BE2C (cell line): ENCODE measurements around the gene HOXC9.

Source experiments
- DNase-seq: peaks from one replicate; pipeline ENCODE4 v3.0.0-alpha.2; 2020
- H3K27me3 ChIP-seq: fragments of 250-450 bp; sonication (Bioruptor Pico); 2 replicates; pipeline ENCODE4 v1.5.1; 2020; ENCODE audit warnings: mild to moderate bottlenecking
- H3K36me3 ChIP-seq: fragments of 250-450 bp; sonication (Bioruptor Pico); 2 replicates; pipeline ENCODE4 v1.5.1; 2020; ENCODE audit warnings: mild to moderate bottlenecking
- H3K4me1 ChIP-seq: fragments of 250-450 bp; sonication (Bioruptor Pico); 2 replicates; pipeline ENCODE4 v1.5.1; 2020
- H3K4me3 ChIP-seq: 2 replicates; pipeline ENCODE4 v1.5.1; 2011; ENCODE audit warnings: low read depth, low read length
- H3K9me3 ChIP-seq: fragments of 250-450 bp; sonication (Bioruptor Pico); 2 replicates; pipeline ENCODE4 v1.5.1; 2020
- CTCF ChIP-seq: IDR thresholded peaks from 2 replicates; pipeline ENCODE4 v1.5.1; 2012; ENCODE audit warnings: mild to moderate bottlenecking, low read depth, low read length

HOXC9 gene

GRCh38 chr12:53982648-53983567 is 17.1 kb upstream of the HOXC9 start:
- DNase-seq = no peak
- Histone ChIP-seq H3K36me3 (no peaks in the 10 kb centered on the region), H3K4me3 (no peak overlapping the region), H3K9me3 (no peaks in the 10 kb centered on the region), H3K4me1 (no peaks in the 10 kb centered on the region), H3K27me3 (peaks cover 21% of the 10 kb centered on the region)
- no peak for TF ChIP-seq CTCF

- no peak for TF ChIP-seq CTCF
- Histone ChIP-seq H3K4me3 (no peak overlapping the region), H3K4me1 (peaks cover 2% of the 10 kb centered on the region), H3K9me3 (no peaks in the 10 kb centered on the region), H3K27me3 (peaks cover 21% of the 10 kb centered on the region), H3K36me3 (no peaks in the 10 kb centered on the region)
- DNase-seq = no peak
Measured at GRCh38 chr12:53983568-53983949, 16.4 kb upstream of the HOXC9 start.

DNA sequence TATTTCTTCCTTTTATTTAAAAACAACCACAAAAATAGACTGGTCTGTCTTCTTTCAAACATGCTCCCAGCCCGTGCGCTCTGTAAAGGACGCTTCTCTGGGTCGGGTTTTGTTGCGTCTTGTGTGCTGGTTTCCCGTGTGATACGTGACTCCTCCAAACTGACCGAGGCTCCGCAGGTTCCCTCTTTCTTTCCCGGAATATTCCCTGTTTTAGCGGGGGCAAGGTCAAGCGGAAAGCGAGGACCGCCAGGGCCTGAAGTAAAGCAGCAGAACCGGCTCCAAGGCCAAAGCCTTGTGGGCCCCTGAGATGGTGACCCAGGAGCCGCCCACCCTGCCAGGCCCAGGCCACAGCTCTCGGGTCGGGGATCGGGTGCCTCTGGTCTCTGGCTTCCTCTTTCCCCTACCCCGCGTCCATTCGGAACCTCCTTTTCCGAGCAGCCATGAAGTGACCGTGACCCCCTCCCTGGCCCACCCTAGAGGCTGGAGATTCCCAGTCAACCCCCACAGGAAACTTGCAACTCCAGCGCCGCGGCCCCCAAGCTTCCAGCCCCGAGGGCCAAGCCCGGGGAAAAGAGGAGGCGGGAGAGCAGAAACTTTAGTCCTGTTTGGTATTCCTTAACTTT is 15.9 kb upstream of the HOXC9 start:
- no peaks in the 10 kb centered on the region for H3K36me3 ChIP-seq
- peaks cover 21% of the 10 kb centered on the region for H3K27me3 ChIP-seq
- no peaks in the 10 kb centered on the region for H3K9me3 ChIP-seq
- TF ChIP-seq CTCF = no peak
- no peak overlapping the region for H3K4me3 ChIP-seq
- DNase-seq = no peak
- peaks cover 7% of the 10 kb centered on the region for H3K4me1 ChIP-seq

DNA sequence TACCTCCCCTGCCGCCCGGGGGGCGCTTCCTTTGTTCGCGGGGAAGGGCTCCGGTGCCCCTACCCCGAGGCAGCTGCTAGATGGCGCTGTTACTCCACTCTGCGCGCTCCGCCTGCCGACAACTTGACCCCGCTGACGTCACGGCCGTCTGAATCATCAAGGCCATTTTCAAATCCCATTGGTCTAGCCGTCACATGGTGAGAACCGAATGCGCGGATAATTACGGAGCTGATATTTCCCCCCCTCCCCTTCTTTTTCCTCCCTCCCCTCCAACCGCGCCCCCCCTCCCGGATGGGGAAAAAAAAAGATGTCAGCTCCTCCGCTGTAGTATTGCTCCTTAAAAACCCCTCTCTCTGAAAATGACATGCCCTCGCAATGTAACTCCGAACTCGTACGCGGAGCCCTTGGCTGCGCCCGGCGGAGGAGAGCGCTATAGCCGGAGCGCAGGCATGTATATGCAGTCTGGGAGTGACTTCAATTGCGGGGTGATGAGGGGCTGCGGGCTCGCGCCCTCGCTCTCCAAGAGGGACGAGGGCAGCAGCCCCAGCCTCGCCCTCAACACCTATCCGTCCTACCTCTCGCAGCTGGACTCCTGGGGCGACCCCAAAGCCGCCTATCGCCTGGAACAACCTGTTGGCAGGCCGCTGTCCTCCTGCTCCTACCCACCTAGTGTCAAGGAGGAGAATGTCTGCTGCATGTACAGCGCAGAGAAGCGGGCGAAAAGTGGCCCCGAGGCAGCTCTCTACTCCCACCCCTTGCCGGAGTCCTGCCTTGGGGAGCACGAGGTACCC is 14.9 kb upstream of the HOXC9 start, which contains the start of gene HOXC10:
Gene HOXC10, plus strand, starts transcription at position 246 of the 791 bp plus-strand sequence. Its CDS starts 114 bp downstream, at position 360.
- DNase-seq = peak; percentile 96
- Histone ChIP-seq H3K4me1 (peaks cover 8% of the 10 kb centered on the region), H3K4me3 (peak within 1 kb of the TSS; percentile 75), H3K27me3 (peaks cover 21% of the 10 kb centered on the region), H3K9me3 (no peaks in the 10 kb centered on the region), H3K36me3 (no peaks in the 10 kb centered on the region)
- peak; percentile 81 for TF ChIP-seq CTCF

DNA sequence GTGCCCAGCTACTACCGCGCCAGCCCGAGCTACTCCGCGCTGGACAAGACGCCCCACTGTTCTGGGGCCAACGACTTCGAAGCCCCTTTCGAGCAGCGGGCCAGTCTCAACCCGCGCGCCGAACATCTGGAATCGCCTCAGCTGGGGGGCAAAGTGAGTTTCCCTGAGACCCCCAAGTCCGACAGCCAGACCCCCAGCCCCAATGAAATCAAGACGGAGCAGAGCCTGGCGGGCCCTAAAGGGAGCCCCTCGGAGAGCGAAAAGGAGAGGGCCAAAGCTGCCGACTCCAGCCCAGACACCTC is 14.3 kb upstream of the HOXC9 start:
- Histone ChIP-seq H3K4me3 (peak overlapping the region; percentile 75), H3K4me1 (peaks cover 8% of the 10 kb centered on the region), H3K36me3 (no peaks in the 10 kb centered on the region), H3K9me3 (no peaks in the 10 kb centered on the region), H3K27me3 (peaks cover 21% of the 10 kb centered on the region)
- no peak for TF ChIP-seq CTCF
- no peak for DNase-seq
